Measurements from ENCODE around the gene SNN.

SNN gene

DNA sequence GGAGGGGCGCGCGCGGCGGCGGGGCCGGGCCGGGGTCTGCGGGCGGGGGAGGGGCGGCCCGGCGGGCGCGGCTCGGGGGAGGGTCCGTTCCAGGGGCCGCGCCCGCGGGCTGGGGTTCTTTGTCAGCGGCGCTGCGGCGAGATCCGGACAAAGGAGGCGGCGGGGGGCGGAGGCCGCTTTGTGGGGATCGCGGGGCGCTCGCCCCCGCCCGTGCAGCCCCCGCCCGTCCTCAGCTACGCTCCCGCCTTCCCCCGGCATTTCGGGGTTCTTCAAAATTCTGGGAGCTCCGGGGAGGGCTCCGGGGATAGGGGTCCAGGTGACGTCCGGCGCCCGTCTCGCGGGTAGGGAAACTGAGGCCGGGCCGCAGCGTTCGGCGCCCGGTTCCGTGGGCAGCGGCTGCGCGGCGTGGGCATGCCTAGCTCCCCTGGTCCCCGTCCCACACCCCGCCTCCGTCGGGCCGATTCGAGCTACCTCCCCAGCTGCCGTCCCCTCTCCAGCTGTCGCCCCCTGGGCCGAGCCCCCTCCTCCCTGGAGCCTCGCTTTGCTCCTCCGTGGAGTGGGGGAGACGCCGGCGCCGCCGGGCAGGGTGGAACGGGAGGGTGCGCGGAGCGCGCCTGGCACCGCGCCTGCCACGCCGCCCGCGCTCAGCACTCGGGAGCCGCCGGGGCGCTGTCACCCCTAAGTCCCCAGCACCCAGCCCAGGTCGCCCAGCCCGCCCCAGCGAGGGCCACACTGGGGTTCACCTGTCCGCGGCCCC lies 546 bp downstream of the SNN start:
- no peak for DNase-seq

- no peak for DNase-seq
Measured at GRCh38 chr16:11669380-11670146, 1.3 kb downstream of the SNN start.

DNA sequence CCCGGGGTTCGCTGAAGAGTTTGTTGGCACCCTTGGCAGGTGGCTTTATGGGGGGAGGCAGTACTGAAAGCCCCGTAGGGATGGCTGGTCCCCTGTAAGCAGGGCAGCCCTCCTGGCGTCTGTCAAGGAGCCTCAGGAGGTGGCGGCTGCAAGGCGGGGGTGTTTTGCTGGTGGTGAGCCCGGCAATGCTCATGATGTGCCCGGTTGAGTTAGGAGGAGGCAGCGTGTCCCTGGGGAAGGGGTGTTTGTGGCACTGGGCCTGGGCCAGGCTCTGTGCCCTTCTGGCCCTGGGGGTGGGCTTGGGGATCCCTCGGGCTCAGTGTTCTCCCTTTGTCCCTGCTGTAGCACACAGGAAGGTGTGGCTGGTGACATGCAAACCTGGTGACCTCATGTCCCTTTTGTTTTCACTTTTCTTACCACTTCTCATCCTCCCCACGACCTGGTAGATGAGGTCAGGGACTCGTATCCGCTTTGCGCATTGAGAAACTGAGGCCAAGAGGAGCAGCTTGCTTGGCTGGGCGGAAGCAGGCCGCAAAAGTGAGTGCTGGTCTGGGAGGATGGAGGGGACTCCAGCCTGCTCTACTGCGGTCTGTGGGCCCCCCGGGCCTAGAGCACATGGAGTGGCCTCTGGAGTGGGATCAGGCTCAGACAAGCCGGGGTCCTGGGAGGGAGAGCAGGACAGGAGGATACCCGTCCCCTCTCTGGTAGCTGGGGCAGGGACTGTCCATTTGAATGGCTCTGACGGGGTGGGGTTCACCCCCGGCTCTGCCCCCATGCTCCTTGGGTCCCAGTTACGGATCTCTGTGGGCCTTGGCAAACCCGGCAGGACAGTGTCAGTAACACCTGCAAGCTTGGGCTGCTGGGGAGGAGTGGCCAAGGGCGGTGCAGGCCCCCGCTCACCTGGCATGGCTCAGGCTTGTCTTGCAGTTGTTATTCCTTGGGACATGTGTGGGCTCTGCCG lies 2.2 kb downstream of the SNN start:
- no peak for DNase-seq

GRCh38 chr16:11671271-11671670 lies 3.0 kb downstream of the SNN start:
- no peak for DNase-seq

DNA sequence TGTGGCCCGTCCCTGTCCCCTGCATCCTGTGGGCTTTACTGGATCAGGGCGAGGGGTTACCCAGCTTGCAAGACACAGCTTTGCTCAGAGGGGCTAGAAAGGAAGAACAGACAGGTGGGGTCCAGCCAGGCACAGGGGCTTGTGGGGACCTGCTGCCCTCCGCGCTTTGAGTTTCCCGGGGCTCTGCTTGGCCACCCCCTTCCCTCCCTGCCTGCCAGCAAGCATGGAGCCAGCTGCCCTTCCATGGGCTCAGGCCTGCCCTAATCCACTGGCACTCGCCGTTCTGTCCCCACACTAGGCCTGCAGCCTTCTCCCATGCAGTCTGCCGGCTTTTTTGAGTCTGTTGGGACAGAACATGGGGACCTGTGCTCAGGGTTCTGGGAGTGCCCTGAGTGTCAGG lies 3.4 kb downstream of the SNN start:
- no peak for DNase-seq

GRCh38 chr16:11672206-11673090 lies 4.2 kb downstream of the SNN start:
- no peak for DNase-seq

DNA sequence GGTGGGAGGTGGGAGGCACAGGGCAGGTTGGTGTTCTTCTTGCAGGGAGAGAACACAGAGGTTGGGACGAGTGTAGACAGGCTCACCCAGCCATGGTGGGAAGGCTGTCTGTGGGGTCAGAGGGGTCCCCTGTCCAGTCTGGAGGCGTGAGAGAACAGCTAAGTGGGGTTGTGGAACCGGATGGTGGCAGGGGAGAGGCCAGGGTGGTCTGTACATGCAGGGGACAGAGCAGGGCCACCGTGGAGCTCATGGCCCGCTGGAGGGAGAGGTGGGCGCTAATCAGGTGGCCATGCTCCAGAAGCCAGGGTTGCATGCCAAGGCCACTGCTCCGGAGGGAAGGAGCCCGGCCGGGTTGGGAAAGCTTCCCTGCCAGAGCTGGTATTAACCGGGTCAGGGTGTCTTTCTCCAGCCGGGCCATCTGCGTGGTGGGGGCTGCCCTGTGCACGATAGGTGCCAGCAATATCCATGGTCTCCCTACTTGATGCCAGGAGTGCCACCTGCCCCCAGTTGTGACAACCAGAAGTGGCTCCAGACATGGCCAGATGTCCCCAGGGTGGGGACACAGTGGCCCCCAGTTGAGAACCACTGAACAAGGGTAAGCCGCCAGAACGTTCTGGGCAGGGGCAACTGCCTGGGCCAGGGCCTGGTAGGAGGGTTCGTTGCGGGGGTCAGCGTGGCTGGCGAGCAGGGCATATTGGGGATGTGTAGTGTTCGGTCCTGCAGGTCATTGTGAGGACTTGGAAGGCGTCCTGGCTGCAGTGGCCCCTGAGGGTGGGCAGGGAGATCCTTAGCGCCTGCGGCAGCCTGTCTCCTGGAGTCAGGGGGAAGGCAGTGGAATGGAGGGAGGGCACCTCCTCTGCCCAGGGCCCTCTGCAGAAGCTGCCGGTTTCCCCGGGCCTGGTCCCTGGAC lies 5.1 kb downstream of the SNN start:
- DNase-seq, result no peak

DNA sequence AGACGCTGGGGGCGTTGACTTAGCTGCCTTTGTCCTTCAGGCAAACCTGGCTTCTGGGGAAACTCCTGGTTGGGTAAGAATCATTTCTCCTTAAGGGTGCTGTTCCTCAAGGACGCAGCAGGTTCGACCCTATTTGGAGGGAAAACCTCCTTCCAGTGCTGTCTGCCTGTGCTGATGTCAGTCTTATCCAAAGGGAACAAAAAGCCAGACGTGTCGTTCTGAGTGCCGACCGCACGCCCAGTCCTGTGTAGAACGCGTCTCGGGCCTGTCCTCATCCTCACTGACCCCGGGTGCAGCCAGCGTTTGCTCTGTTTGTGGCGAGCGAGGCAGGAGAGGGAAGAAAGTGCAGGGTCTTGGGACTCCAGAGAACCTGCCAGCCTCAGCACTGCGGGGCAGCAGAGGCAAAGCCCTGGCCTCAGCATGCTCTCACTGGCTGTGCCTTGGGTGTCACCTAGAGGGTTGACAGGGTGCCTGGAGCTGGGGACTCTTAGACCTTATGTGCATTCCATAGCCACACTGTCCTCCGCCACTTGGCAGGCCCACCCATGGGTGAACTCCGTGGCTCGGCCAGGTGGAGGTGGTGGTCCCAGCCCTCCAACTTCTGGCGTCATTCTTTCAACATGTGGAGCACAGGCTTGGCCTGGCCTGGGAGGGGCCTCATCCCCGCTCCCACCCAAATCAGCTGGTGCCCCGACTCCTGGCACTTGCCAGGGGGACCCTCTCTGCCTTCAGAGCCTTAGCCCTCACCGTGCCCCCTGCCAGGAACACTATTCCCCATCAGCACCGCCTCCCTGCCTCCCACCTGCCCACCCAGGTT lies 6.0 kb downstream of the SNN start:
- DNase-seq, result no peak

- DNase-seq, result no peak
Measured at GRCh38 chr16:11674818-11675560, 6.7 kb downstream of the SNN start.

GRCh38 chr16:11675561-11676511 lies 7.6 kb downstream of the SNN start:
- DNase-seq, result no peak

GRCh38 chr16:11676799-11677198 lies 8.5 kb downstream of the SNN start:
- DNase-seq, result no peak

DNA sequence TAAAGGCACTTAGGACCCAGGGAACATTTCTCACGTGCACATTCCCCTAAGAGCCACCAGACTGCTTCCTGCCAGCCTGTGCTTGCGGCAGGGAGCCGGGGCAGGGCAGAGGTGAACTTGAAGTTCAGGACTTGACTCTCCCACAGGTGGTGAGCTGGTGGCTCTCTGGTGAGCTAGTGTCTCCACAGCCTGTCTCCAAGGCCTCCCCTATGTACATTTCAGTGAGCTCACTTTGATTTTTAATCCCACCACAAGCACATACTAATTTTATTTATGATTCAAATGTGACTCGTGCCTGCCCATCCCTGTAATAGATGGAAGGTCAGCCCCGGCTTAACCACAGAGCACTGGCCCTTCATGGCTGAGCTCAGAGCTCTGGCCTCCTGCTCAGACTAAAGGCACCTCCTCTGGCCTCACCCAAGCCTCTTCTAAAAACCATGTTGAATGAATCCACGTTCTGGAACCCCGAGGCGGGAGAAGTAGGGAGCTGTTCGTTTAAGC lies 9.2 kb downstream of the SNN start:
- no peak for DNase-seq

- DNase-seq, result no peak
Measured at GRCh38 chr16:11677959-11678881, 10.0 kb downstream of the SNN start.

DNA sequence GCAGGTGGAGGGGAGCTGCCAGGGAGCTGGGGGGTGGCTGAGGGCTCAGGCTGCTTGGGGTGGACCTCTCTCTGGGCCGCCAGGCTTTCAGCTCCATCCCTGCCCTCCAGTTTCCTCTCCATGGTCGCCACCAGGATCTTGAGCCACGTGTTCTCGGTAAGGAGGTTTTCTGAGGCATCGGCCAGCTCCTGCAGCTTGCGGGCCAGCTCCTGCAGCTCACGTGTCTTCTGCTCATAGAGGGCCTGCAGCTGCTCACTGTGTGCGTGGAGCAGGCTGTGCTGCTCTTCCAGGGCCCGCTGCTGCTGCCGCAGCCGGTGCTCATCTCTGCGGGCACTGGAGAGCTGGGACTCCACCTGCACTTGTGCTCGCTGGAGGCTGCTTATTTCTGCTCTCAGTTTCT lies 11.0 kb downstream of the SNN start:
- no peak for DNase-seq

DNA sequence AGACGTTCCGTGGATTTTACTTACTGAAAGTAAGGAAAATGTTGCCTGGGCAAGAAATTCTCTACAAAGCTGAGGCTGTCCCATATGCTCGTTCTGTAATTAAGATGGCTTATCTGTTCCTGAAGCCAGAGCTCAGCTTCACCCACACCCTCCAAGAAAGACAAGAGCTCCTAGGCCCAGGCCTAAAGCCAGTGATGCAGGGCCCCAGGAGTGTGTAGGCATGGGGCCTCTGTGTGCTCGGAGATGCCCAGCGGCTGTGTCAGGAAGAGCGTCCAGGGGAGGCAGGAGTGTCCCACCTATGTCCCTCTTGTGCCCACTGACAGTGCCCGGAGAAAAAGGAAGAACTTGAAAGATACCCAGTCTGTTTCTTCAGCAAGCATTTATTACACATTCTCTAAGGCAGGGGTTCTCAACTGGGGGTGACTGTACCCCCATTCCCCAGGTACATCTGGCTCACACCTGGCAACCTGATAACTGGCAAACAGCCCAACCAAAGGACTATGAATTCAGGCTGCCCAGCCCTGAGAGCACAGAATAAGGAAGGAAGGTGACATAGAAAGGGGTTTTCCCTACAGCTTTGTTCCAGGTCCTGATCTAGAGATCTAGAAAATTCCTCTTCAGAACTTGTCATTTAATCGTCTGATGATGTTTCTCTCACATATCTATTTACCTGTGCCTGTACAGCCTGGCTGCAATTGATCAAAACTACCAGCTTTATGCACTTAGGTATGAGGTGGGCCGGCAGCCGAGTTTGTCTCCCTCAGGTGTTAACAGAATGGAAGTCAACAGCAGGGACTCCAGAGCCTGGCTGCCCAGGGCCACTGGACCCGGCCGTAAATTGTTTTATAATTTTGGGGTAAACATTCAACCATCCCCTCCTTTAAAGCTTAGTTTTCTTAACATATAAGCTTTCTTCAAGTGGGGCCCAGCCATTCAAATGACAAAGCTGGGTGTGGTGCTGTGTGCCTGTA lies 12.0 kb downstream of the SNN start:
- DNase-seq, result no peak

- no peak for DNase-seq
Measured at GRCh38 chr16:11681556-11681955, 13.3 kb downstream of the SNN start.

Data from T1000 (cell line).